Muscle of leg (tissue), 11 donors: ENCODE results near the gene VMAC. TPM values are rescaled to one million over a fixed set of nuclear protein-coding genes. Genes with fewer than 3 reads are reported as not detected.

ENCODE experiments used
- DNase-seq: peaks from one replicate; pipeline ENCODE4 v3.0.0; 2013
- H3K27ac ChIP-seq: one replicate; pipeline ENCODE4 v1.5.1; 2013; ENCODE audit warnings: mild to moderate bottlenecking, low read length, control low read depth
- H3K27me3 ChIP-seq: one replicate; pipeline ENCODE4 v1.6.1; 2013; ENCODE audit warnings: low read length; ENCODE audit not compliant: control insufficient read depth, insufficient read depth
- H3K36me3 ChIP-seq: one replicate; pipeline ENCODE4 v1.6.1; 2013; ENCODE audit warnings: low read length; ENCODE audit not compliant: control insufficient read depth, insufficient read depth
- H3K4me1 ChIP-seq: one replicate; pipeline ENCODE4 v1.6.1; 2013; ENCODE audit warnings: low read length; ENCODE audit not compliant: control insufficient read depth, insufficient read depth
- H3K4me3 ChIP-seq: one replicate; pipeline ENCODE4 v1.5.1; 2013; ENCODE audit warnings: low read length, control low read depth
- H3K9me3 ChIP-seq: replicated peaks from 2 replicates; pipeline ENCODE4 v1.6.1; 2013; ENCODE audit warnings: low read depth, low read length; ENCODE audit not compliant: control insufficient read depth
- WGBS: methylation state at CpG from one replicate; pipeline ENCODE4 v1.1.5; 2013; ENCODE audit warnings: missing lambda C conversion rate; ENCODE audit not compliant: insufficient coverage; 5-methylcytosine and 5-hydroxymethylcytosine counted together
- polyA plus RNA-seq, 8 donors: library from polyadenylated mRNA; unstranded; fragments of 120-200 nt; gene quantifications; one replicate each; pipeline versions ENCODE4 v1.2.1 to v1.2.3, GENCODE V29; 2013; ENCODE audit warnings: inconsistent platforms in 1 of 8, low replicate concordance in 1 of 8; ENCODE audit not compliant: insufficient read length in 8 of 8, insufficient read depth in 1 of 8
- total RNA-seq: library from RNA; stranded (reverse); fragments of 120-200 nt; gene quantifications from one replicate; pipeline ENCODE4 v1.2.4, GENCODE V29; 2013

The VMAC gene
- total and polyA plus RNA-seq, 9 donors = 2.0 to 4.5 (median 3.6) TPM

DNA sequence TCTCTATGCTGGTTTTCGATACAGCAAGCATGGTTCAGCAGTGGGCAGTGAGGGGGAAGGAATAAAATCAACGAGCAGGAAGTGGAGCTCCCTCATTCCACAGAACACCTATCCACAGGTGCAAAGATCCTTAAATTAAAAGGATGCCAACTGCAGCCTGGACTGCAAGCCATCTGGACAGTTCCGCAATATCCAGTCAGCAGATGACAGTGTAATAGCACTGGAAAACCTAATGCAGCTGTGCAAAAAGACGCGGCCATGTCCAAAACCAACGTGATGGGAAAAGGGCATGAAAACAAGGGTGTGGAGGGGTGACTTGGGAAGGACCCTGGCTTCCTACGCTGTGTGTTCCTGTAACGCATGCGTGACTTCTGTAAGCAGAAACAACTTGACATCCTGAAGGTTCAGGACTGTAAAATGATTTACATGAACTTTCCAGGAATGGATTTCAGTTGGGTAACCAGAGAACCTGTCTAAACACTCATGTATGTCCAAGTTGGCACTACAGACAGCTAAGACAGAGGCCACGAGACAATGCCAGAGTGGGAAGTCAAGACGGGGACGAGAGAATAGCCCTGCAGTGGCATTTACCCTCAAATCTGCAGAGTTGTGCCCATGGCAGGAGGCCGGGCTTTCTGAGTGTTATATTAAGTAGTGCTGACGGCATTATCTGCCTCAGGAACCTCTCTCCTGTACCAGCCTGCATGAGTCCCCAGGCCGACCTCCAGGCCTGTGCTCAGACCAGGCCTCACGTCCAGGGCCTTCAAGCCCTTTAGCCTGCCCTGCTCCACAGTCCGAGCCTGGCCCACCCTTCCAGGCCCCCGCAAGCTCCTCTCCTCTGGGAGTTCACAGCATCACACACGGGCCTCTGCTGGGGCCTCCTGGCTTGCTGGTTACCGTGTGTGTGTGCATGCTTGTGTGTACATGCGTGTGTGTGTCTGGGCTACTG, 35.9 kb downstream of the VMAC start:
- peaks cover 50% of the 10 kb centered on the region for H3K36me3 ChIP-seq
- H3K27me3 ChIP-seq = no peaks in the 10 kb centered on the region
- H3K9me3 ChIP-seq = no peaks in the 10 kb centered on the region
- H3K4me1 ChIP-seq = peaks cover 59% of the 10 kb centered on the region
- 73% methylated on average over 15 of the region's 21 CpGs for WGBS
- no peak overlapping the region for H3K4me3 ChIP-seq
- DNase-seq = no peak
- H3K27ac ChIP-seq = no peak overlapping the region

GRCh38 chr19:5941673-5942072, 37.0 kb downstream of the VMAC start:
- DNase-seq = no peak

GRCh38 chr19:5943045-5943444, 38.4 kb downstream of the VMAC start:
- Histone ChIP-seq H3K9me3 (no peaks in the 10 kb centered on the region), H3K27me3 (no peaks in the 10 kb centered on the region), H3K4me3 (no peak overlapping the region), H3K4me1 (peaks cover 63% of the 10 kb centered on the region), H3K27ac (peak overlapping the region; percentile 86), H3K36me3 (peaks cover 44% of the 10 kb centered on the region)
- WGBS = 31% methylated on average over 3 of the region's 10 CpGs
- DNase-seq = peak; percentile 89

More at GRCh38 chr19:5941673-5942072, 37.0 kb downstream of the VMAC start:
- H3K27ac ChIP-seq = no peak overlapping the region
- no peaks in the 10 kb centered on the region for H3K27me3 ChIP-seq
- H3K9me3 ChIP-seq = no peaks in the 10 kb centered on the region
- no peak overlapping the region for H3K4me3 ChIP-seq
- H3K4me1 ChIP-seq = peaks cover 53% of the 10 kb centered on the region
- 52% methylated on average over 8 of the region's 11 CpGs for WGBS
- peaks cover 49% of the 10 kb centered on the region for H3K36me3 ChIP-seq

DNA sequence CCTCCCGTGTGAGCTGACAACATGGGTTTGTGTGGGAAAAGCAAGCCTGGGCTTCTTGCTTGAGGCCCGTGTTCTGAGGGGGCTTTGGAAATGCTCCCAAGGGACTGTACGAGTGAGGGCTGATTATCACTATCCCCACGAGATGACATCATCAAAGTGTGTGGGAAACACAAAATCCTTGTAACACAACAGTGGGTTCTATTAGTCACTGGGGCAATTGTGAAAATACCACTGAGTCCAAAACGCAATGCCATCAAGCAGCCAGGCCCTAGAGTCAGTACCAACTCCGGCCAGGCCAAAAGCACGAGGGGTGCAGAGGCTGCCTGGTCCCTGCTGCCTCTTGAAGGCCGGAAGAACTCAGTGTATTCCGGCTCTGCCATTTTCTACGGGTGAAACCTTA, 39.0 kb downstream of the VMAC start:
- 40% methylated on average over 8 of the region's 10 CpGs for WGBS
- Histone ChIP-seq H3K27ac (peak overlapping the region; percentile 86), H3K4me3 (no peak overlapping the region), H3K27me3 (no peaks in the 10 kb centered on the region), H3K36me3 (peaks cover 41% of the 10 kb centered on the region), H3K9me3 (no peaks in the 10 kb centered on the region), H3K4me1 (peaks cover 66% of the 10 kb centered on the region)
- no peak for DNase-seq

DNA sequence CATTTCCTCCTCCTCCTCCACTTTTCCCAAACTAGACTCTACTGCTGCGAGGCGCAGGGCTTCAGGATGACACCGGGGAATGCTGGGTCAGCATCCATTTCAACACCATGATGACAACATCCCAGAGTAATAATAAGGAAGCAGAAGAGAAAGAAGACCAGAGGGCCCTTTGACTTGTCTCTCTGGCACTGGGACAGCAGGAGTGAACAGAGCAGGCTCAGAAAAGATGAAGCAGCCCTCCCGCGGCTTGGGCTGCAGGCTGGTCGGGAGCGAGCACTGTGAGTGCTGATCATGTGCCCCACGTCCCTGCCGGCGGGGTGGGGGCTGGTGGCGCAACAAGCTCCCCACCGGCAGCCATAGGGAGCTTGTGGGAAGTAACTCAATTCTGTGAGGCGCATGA, 42.8 kb downstream of the VMAC start:
- WGBS = 49% methylated on average over 8 of the region's 13 CpGs
- Histone ChIP-seq H3K4me3 (no peak overlapping the region), H3K36me3 (peaks cover 36% of the 10 kb centered on the region), H3K4me1 (peaks cover 62% of the 10 kb centered on the region), H3K9me3 (no peaks in the 10 kb centered on the region), H3K27me3 (no peaks in the 10 kb centered on the region), H3K27ac (peak overlapping the region; percentile 55)
- peak; percentile 81 for DNase-seq

DNA sequence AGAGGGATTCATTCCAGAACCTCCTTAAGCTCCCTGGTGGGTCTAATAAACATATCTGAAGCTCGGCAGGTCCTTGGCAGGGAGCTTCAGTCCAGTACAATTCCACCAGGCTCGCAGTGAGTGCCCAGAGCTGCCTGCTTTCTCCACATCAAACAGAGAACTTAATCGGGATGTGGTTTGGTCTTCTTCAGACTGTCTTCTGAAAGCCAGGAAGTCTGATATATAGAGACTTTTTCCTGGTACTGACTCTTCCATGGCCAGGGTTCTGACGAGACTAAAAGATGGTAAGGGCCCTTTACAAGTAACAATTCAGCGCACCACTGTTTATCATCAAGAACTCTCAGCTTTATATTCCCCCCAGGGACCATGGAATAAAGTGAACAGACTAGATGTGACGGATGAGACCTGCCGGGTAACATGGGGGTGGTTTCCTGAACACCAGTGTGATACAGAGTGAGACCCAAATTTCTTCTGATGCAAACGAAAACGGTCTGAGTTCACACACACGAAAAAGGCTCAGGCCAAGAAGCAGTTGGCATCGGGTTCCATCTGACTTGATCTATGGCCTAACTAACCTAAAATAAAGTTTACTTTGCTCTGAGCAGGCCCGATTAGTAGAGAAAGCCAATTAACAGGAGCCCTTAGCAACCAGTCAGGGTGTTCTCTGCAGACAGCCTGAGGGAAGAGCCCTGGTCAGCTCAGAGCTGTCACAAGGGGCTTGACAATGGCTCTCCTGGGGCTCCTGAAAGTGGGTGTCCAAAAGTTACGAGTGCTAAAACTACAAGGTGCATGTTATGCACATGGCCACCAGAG, 44.3 kb downstream of the VMAC start:
- no peak for DNase-seq
- peaks cover 59% of the 10 kb centered on the region for H3K4me1 ChIP-seq
- no peak overlapping the region for H3K27ac ChIP-seq
- peaks cover 36% of the 10 kb centered on the region for H3K36me3 ChIP-seq
- H3K9me3 ChIP-seq = no peaks in the 10 kb centered on the region
- WGBS = 60% methylated on average over 6 of the region's 13 CpGs
- no peaks in the 10 kb centered on the region for H3K27me3 ChIP-seq
- no peak overlapping the region for H3K4me3 ChIP-seq

- H3K36me3 ChIP-seq = peaks cover 36% of the 10 kb centered on the region
- H3K27me3 ChIP-seq = no peaks in the 10 kb centered on the region
- no peak for DNase-seq
- 49% methylated on average over 10 of the region's 13 CpGs for WGBS
- H3K27ac ChIP-seq = no peak overlapping the region
- H3K9me3 ChIP-seq = no peaks in the 10 kb centered on the region
- no peak overlapping the region for H3K4me3 ChIP-seq
- peaks cover 60% of the 10 kb centered on the region for H3K4me1 ChIP-seq
Observed at GRCh38 chr19:5949792-5950305, 45.2 kb downstream of the VMAC start.

DNA sequence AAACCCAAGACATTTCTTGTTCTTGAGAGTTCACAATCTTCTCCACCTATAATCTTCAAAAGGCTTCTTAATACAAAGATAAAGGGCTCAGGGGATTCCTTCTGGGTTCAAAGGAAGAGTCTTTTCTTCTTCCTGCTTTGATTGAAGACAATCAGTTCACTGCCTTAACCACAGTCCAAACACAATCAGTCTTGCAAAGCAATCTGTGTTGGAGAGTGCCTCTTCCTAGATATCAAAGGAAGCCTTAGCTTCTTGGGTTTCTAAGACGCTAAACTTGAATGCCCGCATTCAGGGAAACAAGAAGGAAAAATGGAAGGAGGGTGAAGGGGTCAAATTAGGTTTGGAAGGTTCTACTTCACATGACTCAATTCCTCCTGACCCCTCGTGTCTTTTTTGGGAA, 46.1 kb downstream of the VMAC start:
- no peaks in the 10 kb centered on the region for H3K27me3 ChIP-seq
- no peak for DNase-seq
- H3K4me3 ChIP-seq = no peak overlapping the region
- H3K4me1 ChIP-seq = peaks cover 60% of the 10 kb centered on the region
- no peaks in the 10 kb centered on the region for H3K9me3 ChIP-seq
- H3K36me3 ChIP-seq = peaks cover 31% of the 10 kb centered on the region
- no CpG with 5 or more reads among the region's 3 CpGs for WGBS
- no peak overlapping the region for H3K27ac ChIP-seq

- Histone ChIP-seq H3K36me3 (peaks cover 26% of the 10 kb centered on the region), H3K9me3 (no peaks in the 10 kb centered on the region), H3K4me3 (no peak overlapping the region), H3K27me3 (no peaks in the 10 kb centered on the region), H3K27ac (peak overlapping the region; percentile 17), H3K4me1 (peaks cover 58% of the 10 kb centered on the region)
- WGBS = 34% methylated on average over 19 of the region's 19 CpGs
- peak; percentile 51 for DNase-seq
Observed at GRCh38 chr19:5951338-5951861, 46.7 kb downstream of the VMAC start.
